K562 (cell line): ENCODE data around the gene TRANK1. TPM values are rescaled to one million over a fixed set of nuclear protein-coding genes. Genes with fewer than 3 reads are reported as not detected.

ENCODE experiments used
- BRCA1 ChIP-seq, 2 experiments: fragments of 450-650 bp in 1 of 2; sonication (generic) in 1 of 2; formaldehyde crosslinking in 1 of 2; IDR thresholded peaks; 2 replicates each; pipeline versions ENCODE4 v1.5.0 to v1.6.1; 2017 to 2020; ENCODE audit warnings: mild to moderate bottlenecking in 1 of 2, missing genetic modification reagents in 1 of 2
- CBX3 ChIP-seq, 2 experiments: IDR thresholded peaks; 1 replicate in 1 of 2; 2 replicates in 1 of 2; pipeline ENCODE4 v1.6.1; 2012; ENCODE audit warnings: inconsistent platforms in 2 of 2, low read length in 2 of 2, borderline replicate concordance in 1 of 2, control low read depth in 1 of 2
- CBX8 ChIP-seq: fragments of 200-600 bp; sonication (generic); IDR thresholded peaks from 2 replicates; pipeline ENCODE4 v1.6.1; 2012; ENCODE audit warnings: borderline replicate concordance, mixed run types, low read depth, mild to moderate bottlenecking, moderate library complexity, mixed read lengths, low read length, control low read depth, inconsistent platforms; ENCODE audit not compliant: poor library complexity, severe bottlenecking; ENCODE audit errors: extremely low read depth
- CHD4 ChIP-seq: fragments of 200-600 bp; sonication (generic); IDR thresholded peaks from 3 replicates; pipeline ENCODE4 v1.6.1; 2012; ENCODE audit warnings: low read depth, mild to moderate bottlenecking, mixed read lengths, low read length, inconsistent platforms; ENCODE audit not compliant: insufficient read depth, insufficient replicate concordance, poor library complexity, severe bottlenecking
- CREM ChIP-seq: IDR thresholded peaks from 2 replicates; pipeline ENCODE4 v1.6.1; 2014; ENCODE audit warnings: antibody characterized with exemption, low read depth
- CSDE1 ChIP-seq, 2 experiments: fragments of 450-650 bp; IDR thresholded peaks; 2 replicates each; pipeline ENCODE4 v1.6.1; 2016; ENCODE audit warnings: mild to moderate bottlenecking in 1 of 2
- DEAF1 ChIP-seq: fragments of 450-650 bp; formaldehyde crosslinking; IDR thresholded peaks from 2 replicates; pipeline ENCODE4 v1.4.0; 2020; ENCODE audit warnings: mild to moderate bottlenecking, moderate library complexity
- HMBOX1 ChIP-seq: sonication (generic); IDR thresholded peaks from 2 replicates; pipeline ENCODE4 v1.6.1; 2016
- IRF2 ChIP-seq: sonication (generic); formaldehyde crosslinking; IDR thresholded peaks from 2 replicates; pipeline ENCODE4 v1.8.1; 2022; ENCODE audit warnings: mild to moderate bottlenecking, missing genetic modification reagents
- KDM5B ChIP-seq: fragments of 200-600 bp; sonication (generic); IDR thresholded peaks from 2 replicates; pipeline ENCODE4 v1.6.1; 2012; ENCODE audit warnings: low read depth, mild to moderate bottlenecking, moderate library complexity, low read length, control low read depth, inconsistent platforms; ENCODE audit not compliant: insufficient replicate concordance
- MXD1 ChIP-seq: fragments of 250-450 bp; sonication (Bioruptor Pico); IDR thresholded peaks from 2 replicates; pipeline ENCODE4 v1.8.0; 2021; ENCODE audit warnings: borderline replicate concordance, mild to moderate bottlenecking, moderate library complexity; ENCODE audit not compliant: poor library complexity, severe bottlenecking
- NFRKB ChIP-seq: fragments of 450-650 bp; IDR thresholded peaks from 2 replicates; pipeline ENCODE4 v1.6.1; 2016; ENCODE audit warnings: low read depth
- POLR2AphosphoS2 ChIP-seq: IDR thresholded peaks from 2 replicates; pipeline ENCODE4 v1.6.1; 2012; ENCODE audit warnings: low read length, improper control_type of control experiment
- RBFOX2 ChIP-seq: fragments of 200-400 bp; formaldehyde crosslinking; IDR thresholded peaks from 2 replicates; pipeline ENCODE4 v1.6.1; 2017; ENCODE audit warnings: low read depth, mild to moderate bottlenecking, low read length, moderate library complexity
- RUNX1 ChIP-seq: sonication (generic); IDR thresholded peaks from 2 replicates; pipeline ENCODE4 v1.6.1; 2016; ENCODE audit warnings: antibody characterized with exemption, low read depth
- SMARCC2 ChIP-seq: fragments of 450-650 bp; IDR thresholded peaks from 2 replicates; pipeline ENCODE4 v1.6.1; 2017; ENCODE audit warnings: antibody characterized with exemption, moderate library complexity, mild to moderate bottlenecking, low read depth
- ZBTB5 ChIP-seq: fragments of 450-650 bp; IDR thresholded peaks from 2 replicates; pipeline ENCODE4 v1.6.1; 2017; ENCODE audit warnings: antibody characterized with exemption
- ZNF449 ChIP-seq: fragments of 250-450 bp; sonication (Bioruptor Pico); IDR thresholded peaks from 2 replicates; pipeline ENCODE4 v1.8.0; 2022; ENCODE audit warnings: moderate library complexity, mild to moderate bottlenecking, inconsistent platforms
- ZNF584 ChIP-seq: fragments of 200-800 bp; sonication (Bioruptor generic); IDR thresholded peaks from 2 replicates; pipeline ENCODE4 v1.6.1; 2016; ENCODE audit warnings: low read depth, mild to moderate bottlenecking, missing genetic modification characterization, missing compliant biosample characterization
- ZNF717 ChIP-seq: fragments of 250-450 bp; sonication (Bioruptor Pico); IDR thresholded peaks from 2 replicates; pipeline ENCODE4 v1.5.0; 2021
- ZSCAN29 ChIP-seq: fragments of 450-650 bp; IDR thresholded peaks from 2 replicates; pipeline ENCODE4 v1.6.1; 2017
- ZSCAN32 ChIP-seq: fragments of 450-650 bp; formaldehyde crosslinking; IDR thresholded peaks from 2 replicates; pipeline ENCODE4 v1.4.0; 2020; ENCODE audit warnings: mild to moderate bottlenecking, moderate library complexity
- polyA plus RNA-seq, 8 experiments: library from polyadenylated mRNA; depleted of rRNA in 4 of 8; stranded (reverse) in 5 of 8; unstranded in 3 of 8; fragments of >200 nt; fragmentation: Nextera tagmentation in 2 of 8; fragmentation: Illumina TruSeq in 1 of 8; extraction: Ambion mirVana in 2 of 8; extraction: Trizol in 1 of 8; gene quantifications; 2 replicates each; pipeline versions ENCODE4 v1.2.1 to v1.2.3, GENCODE V29; 2011 to 2014; ENCODE audit warnings: inconsistent platforms in 1 of 8, missing spikeins in 1 of 8
- total RNA-seq, 7 experiments: library from RNA; depleted of rRNA in 6 of 7; stranded (reverse); fragments of >200 nt in 6 of 7; fragmentation: Illumina TruSeq in 2 of 7; extraction: Trizol in 2 of 7; gene quantifications; 2 replicates each; pipeline versions ENCODE4 v1.2.1 to v1.2.3, GENCODE V29; 2011 to 2021; ENCODE audit warnings: low replicate concordance in 1 of 7

TRANK1 gene
- total and polyA plus RNA-seq, 9 of the 15 experiments (the other 6 are each of a cell fraction or from before 2014, with no cell fraction given), result 0.41 to 5.3 (median 2.1) TPM

GRCh38 chr3:36992806-36993325 is 48.0 kb upstream of the TRANK1 start, which contains the start of gene EPM2AIP1 (continued):
- TF ChIP-seq CBX3 (IDR thresholded peaks at IDR 0.05; ENCODE audit: borderline replicate concordance in 1 of 2, low read length in 2 of 2) (0 out of 3 replicates have a peak, but pooled peaks of 1 of the 2 experiments have one; percentile 45), ZNF584 (CRISPR knock-in tag) (no peak), POLR2AphosphoS2 (peak; percentile 65; the same call in 1 of the 2 replicates), NFRKB (peak; percentile 88), RBFOX2 (peak; percentile 97), RUNX1 (no peak), BRCA1 (IDR thresholded peaks at IDR 0.05) (no peak), BRCA1 (CRISPR knock-in tag; IDR thresholded peaks at IDR 0.05) (no peak), ZBTB5 (peak; percentile 59; the same call in 1 of the 2 replicates), KDM5B (peak; percentile 82), CBX8 (no peak), CHD4 (no peak), ZNF449 (CRISPR knock-in tag) (no peak), CSDE1 (IDR thresholded peaks at IDR 0.05) (no peak), ZNF717 (CRISPR knock-in tag) (no peak), ZSCAN32 (CRISPR knock-in tag) (0 out of 2 replicates have a peak, but pooled peaks have one; percentile 25), DEAF1 (CRISPR knock-in tag) (peak; percentile 52; the same call in 1 of the 2 replicates), HMBOX1 (no peak), CREM (peak; percentile 79), SMARCC2 (no peak), ZSCAN29 (no peak), MXD1 (CRISPR knock-in tag) (no peak), IRF2 (CRISPR knock-in tag) (no peak)
